ENCODE results near the gene IP6K3.

Gene IP6K3

GRCh38 chr6:33699739-33700138 lies 47.0 kb downstream of the IP6K3 start:
- TF ChIP-seq FOXP2 (optimal IDR thresholded peaks at IDR 0.05; ENCODE audit: control extremely low read depth, extremely low read length, insufficient read depth) (no peak), EZH2 (IDR thresholded peaks at IDR 0.05) (no peak), POLR2AphosphoS5 (IDR thresholded peaks at IDR 0.05; ENCODE audit: borderline replicate concordance, low read depth, low read length) (no peak)
- Histone ChIP-seq H3K36me3 (ENCODE audit: insufficient read depth, low read length) (peaks cover 56% of the 10 kb centered on the region), H3K9ac (ENCODE audit: insufficient read length) (no peak overlapping the region), H3K9me3 (ENCODE audit: low read depth, low read length) (no peaks in the 10 kb centered on the region), H3K4me3 (no peak overlapping the region), H3K27ac (no peak overlapping the region)
- no peak for DNase-seq (ENCODE audit: low read depth, low spot score)

- TF ChIP-seq POLR2AphosphoS5 (IDR thresholded peaks at IDR 0.05; ENCODE audit: borderline replicate concordance, low read depth, low read length): no peak; the same call in 1 of the 2 replicates
- no peak for TF ChIP-seq FOXP2 (optimal IDR thresholded peaks at IDR 0.05; ENCODE audit: control extremely low read depth, extremely low read length, insufficient read depth)
- TF ChIP-seq EZH2 (IDR thresholded peaks at IDR 0.05): no peak
- H3K27ac ChIP-seq: no peak overlapping the region
- no peak overlapping the region for H3K9ac ChIP-seq (ENCODE audit: insufficient read length)
- peaks cover 56% of the 10 kb centered on the region for H3K36me3 ChIP-seq (ENCODE audit: insufficient read depth, low read length)
- no peaks in the 10 kb centered on the region for H3K9me3 ChIP-seq (ENCODE audit: low read depth, low read length)
- no peak overlapping the region for H3K4me3 ChIP-seq
- DNase-seq (ENCODE audit: low read depth, low spot score): no peak
Observed at GRCh38 chr6:33699131-33699530, 47.6 kb downstream of the IP6K3 start.

GRCh38 chr6:33698494-33698893 lies 48.2 kb downstream of the IP6K3 start:
- H3K9me3 ChIP-seq (ENCODE audit: low read depth, low read length): no peaks in the 10 kb centered on the region
- no peak for TF ChIP-seq FOXP2 (optimal IDR thresholded peaks at IDR 0.05; ENCODE audit: control extremely low read depth, extremely low read length, insufficient read depth)
- no peak for TF ChIP-seq POLR2AphosphoS5 (IDR thresholded peaks at IDR 0.05; ENCODE audit: borderline replicate concordance, low read depth, low read length)
- no peak for TF ChIP-seq EZH2 (IDR thresholded peaks at IDR 0.05)
- DNase-seq (ENCODE audit: low read depth, low spot score): no peak
- H3K4me3 ChIP-seq: no peak overlapping the region
- H3K9ac ChIP-seq (ENCODE audit: insufficient read length): no peak overlapping the region
- no peak overlapping the region for H3K27ac ChIP-seq
- H3K36me3 ChIP-seq (ENCODE audit: insufficient read depth, low read length): peaks cover 58% of the 10 kb centered on the region

- TF ChIP-seq FOXP2 (optimal IDR thresholded peaks at IDR 0.05; ENCODE audit: control extremely low read depth, extremely low read length, insufficient read depth) (no peak), POLR2AphosphoS5 (IDR thresholded peaks at IDR 0.05; ENCODE audit: borderline replicate concordance, low read depth, low read length) (no peak; the same call in 1 of the 2 replicates)
- no peak overlapping the region for H3K9ac ChIP-seq (ENCODE audit: insufficient read length)
- DNase-seq (ENCODE audit: low read depth, low spot score): no peak
- peaks cover 64% of the 10 kb centered on the region for H3K36me3 ChIP-seq (ENCODE audit: insufficient read depth, low read length)
- no peak overlapping the region for H3K4me3 ChIP-seq
- no peaks in the 10 kb centered on the region for H3K9me3 ChIP-seq (ENCODE audit: low read depth, low read length)
- no peak overlapping the region for H3K27ac ChIP-seq
Observed at GRCh38 chr6:33697845-33698244, 48.9 kb downstream of the IP6K3 start.

- no peak overlapping the region for H3K9ac ChIP-seq (ENCODE audit: insufficient read length)
- peak overlapping the region; percentile 9; the same call in 1 of the 2 replicates for H3K4me3 ChIP-seq
Observed at GRCh38 chr6:33696548-33697518, 49.9 kb downstream of the IP6K3 start.

GRCh38 chr6:33696076-33696475 lies 50.6 kb downstream of the IP6K3 start:
- TF ChIP-seq EZH2 (IDR thresholded peaks at IDR 0.05) (no peak), POLR2AphosphoS5 (IDR thresholded peaks at IDR 0.05; ENCODE audit: borderline replicate concordance, low read depth, low read length) (no peak), FOXP2 (optimal IDR thresholded peaks at IDR 0.05; ENCODE audit: control extremely low read depth, extremely low read length, insufficient read depth) (no peak)
- no peak overlapping the region for H3K9ac ChIP-seq (ENCODE audit: insufficient read length)
- peaks cover 74% of the 10 kb centered on the region for H3K36me3 ChIP-seq (ENCODE audit: insufficient read depth, low read length)
- H3K27ac ChIP-seq: no peak overlapping the region
- H3K9me3 ChIP-seq (ENCODE audit: low read depth, low read length): no peaks in the 10 kb centered on the region
- H3K4me3 ChIP-seq: no peak overlapping the region
- no peak for DNase-seq (ENCODE audit: low read depth, low spot score)

More at GRCh38 chr6:33696548-33697518, 49.9 kb downstream of the IP6K3 start:
- H3K9me3 ChIP-seq (ENCODE audit: low read depth, low read length): no peaks in the 10 kb centered on the region
- no peak for DNase-seq (ENCODE audit: low read depth, low spot score)
- H3K36me3 ChIP-seq (ENCODE audit: insufficient read depth, low read length): peaks cover 69% of the 10 kb centered on the region
- peak overlapping the region; percentile 48; the same call in 1 of the 2 replicates for H3K27ac ChIP-seq
- TF ChIP-seq FOXP2 (optimal IDR thresholded peaks at IDR 0.05; ENCODE audit: control extremely low read depth, extremely low read length, insufficient read depth) (peak; percentile 39), POLR2AphosphoS5 (IDR thresholded peaks at IDR 0.05; ENCODE audit: borderline replicate concordance, low read depth, low read length) (no peak)

- Histone ChIP-seq H3K36me3 (ENCODE audit: insufficient read depth, low read length) (peaks cover 76% of the 10 kb centered on the region), H3K9ac (ENCODE audit: insufficient read length) (no peak overlapping the region), H3K4me3 (no peak overlapping the region), H3K27ac (no peak overlapping the region), H3K9me3 (ENCODE audit: low read depth, low read length) (no peaks in the 10 kb centered on the region)
- no peak for TF ChIP-seq EZH2 (IDR thresholded peaks at IDR 0.05)
- peak; percentile 25 for TF ChIP-seq FOXP2 (optimal IDR thresholded peaks at IDR 0.05; ENCODE audit: control extremely low read depth, extremely low read length, insufficient read depth)
- TF ChIP-seq POLR2AphosphoS5 (IDR thresholded peaks at IDR 0.05; ENCODE audit: borderline replicate concordance, low read depth, low read length): peak; percentile 54
- no peak for DNase-seq (ENCODE audit: low read depth, low spot score)
Observed at GRCh38 chr6:33695451-33695887, 51.2 kb downstream of the IP6K3 start.

GRCh38 chr6:33694977-33695376 lies 51.7 kb downstream of the IP6K3 start:
- no peak for TF ChIP-seq FOXP2 (optimal IDR thresholded peaks at IDR 0.05; ENCODE audit: control extremely low read depth, extremely low read length, insufficient read depth)
- TF ChIP-seq EZH2 (IDR thresholded peaks at IDR 0.05): no peak
- no peak for TF ChIP-seq POLR2AphosphoS5 (IDR thresholded peaks at IDR 0.05; ENCODE audit: borderline replicate concordance, low read depth, low read length)
- Histone ChIP-seq H3K9me3 (ENCODE audit: low read depth, low read length) (no peaks in the 10 kb centered on the region), H3K27ac (no peak overlapping the region), H3K9ac (ENCODE audit: insufficient read length) (no peak overlapping the region), H3K4me3 (no peak overlapping the region), H3K36me3 (ENCODE audit: insufficient read depth, low read length) (peaks cover 75% of the 10 kb centered on the region)
- DNase-seq (ENCODE audit: low read depth, low spot score): no peak
